NCI-H69 (cell line): ENCODE measurements around the gene SERPINA4.

ENCODE experiments used
- DNase-seq: peaks from one replicate; lab custom pipeline; 2025; lab: John Stamatoyannopoulos, UW

Gene SERPINA4

DNA sequence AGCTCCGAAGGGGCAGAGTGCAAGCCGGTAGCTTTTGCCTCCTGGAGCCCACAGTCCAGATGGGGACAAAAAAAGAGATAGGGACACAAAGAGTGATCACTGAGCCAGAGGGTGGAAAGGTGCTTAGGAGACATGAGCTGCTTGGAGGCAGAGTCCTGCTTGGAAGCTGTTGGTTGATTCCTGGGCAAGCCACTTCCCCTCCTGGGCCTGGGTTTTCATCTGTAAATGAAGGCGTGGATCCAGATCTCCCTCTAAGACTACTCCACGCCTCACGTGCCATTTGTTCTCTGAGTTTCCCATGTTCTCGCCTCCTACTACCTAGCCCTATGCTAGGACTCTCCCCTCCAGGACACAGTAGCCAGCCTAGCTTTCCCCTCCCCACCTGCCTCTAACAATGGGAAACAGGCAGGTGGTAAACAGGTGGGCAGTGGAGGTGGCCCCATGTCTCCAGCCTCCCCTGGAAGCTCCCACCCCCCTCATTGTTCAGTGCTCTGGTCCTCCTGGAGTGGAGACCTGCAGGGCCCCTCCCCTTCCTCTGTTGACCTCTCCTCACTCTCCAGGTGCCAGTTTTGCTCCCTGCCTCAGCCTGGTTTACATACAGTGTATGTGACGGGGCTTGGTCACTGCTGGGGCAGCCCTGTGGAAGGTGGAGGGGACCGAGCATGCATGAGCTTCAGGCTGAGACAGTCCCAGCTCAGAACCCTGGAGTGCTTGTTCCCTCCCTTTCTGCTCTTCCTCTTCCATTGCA lies 54.8 kb downstream of the SERPINA4 start:
- DNase-seq: no peak

DNA sequence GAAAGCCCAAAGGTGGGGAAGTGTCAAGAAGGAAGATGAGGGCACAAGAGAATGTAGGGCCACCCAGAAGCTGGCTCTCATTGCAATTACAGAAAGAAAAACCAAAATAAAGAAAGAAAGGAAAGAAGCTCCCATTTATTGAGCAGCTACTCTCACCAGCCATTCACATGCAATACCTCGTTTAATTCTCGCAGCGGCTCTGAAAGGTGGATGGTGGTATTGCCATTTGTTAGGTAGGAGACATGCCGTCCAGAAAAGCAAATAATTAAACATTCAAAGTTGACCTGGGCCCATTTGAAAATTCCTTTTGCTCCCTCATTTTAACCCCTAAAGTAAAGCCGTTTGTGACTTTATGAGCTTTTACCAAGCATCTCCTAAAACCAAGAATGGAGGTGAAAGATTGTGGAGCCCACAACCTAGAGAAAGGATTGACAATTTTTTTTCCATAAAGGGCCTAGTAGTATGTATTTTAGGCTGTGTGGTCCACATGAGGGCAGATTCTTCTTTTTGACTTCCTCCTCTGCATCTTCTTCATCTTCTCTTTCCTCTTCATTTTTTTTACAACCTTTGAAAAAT lies 56.2 kb downstream of the SERPINA4 start:
- DNase-seq: no peak

DNA sequence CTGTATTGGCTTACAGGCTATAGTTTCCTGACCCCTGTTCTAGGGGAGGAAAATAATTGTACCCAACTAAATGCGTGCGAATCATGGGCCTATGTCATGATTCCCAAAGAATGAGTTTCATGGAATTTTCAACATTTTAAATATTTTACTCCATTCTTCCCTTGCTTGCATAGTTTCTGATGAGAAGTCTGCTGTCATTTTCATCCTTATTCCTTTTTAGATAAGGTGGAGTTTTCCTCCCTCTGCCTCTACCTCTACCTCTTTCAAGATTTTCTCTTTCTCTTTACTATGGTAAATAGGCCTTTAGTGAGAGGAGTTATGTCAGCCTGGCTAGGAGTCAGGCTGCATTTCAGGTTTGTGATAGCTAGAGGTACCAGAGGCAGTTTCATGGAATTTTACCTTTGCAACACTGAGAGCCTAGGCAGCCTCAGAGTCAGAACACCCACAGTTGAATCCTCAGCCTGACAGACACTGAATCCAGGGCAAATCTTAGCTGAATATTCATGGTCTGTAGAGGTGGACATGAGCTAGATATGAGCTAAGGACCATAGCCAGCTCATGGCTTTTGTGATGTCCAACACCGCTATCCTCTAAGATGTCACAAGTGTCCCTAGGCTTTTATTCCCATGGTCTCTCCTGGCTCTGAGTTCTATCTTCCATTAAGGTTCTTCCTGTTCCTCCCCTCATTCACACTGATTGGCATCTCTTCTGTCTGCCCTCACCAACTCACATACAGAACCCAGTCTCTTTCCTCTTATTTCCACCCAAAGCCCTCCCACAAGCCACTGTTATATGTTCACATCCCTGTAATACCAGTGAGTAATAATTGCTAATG lies 57.0 kb downstream of the SERPINA4 start:
- DNase-seq: no peak

DNA sequence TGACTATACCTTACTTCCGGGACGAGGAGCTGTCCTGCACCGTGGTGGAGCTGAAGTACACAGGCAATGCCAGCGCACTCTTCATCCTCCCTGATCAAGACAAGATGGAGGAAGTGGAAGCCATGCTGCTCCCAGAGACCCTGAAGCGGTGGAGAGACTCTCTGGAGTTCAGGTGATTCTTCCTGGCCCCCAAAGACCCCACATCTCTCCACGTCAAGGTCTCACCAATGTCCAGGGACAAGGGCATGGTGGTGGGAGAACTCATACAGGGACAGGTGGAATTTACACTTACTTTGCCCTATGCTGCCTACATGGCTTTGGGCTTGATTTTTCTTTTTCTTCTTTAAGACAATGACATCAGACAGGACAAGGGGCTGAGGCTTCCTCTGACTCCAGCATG lies 58.1 kb downstream of the SERPINA4 start:
- no peak for DNase-seq
